ENCODE measurements around the gene SPRED3.
"Not testable (repeated sequence)": the region's sequence is repeated elsewhere in the genome, so short reads cannot be mapped to it uniquely, and the experiment has no call there.

DNA sequence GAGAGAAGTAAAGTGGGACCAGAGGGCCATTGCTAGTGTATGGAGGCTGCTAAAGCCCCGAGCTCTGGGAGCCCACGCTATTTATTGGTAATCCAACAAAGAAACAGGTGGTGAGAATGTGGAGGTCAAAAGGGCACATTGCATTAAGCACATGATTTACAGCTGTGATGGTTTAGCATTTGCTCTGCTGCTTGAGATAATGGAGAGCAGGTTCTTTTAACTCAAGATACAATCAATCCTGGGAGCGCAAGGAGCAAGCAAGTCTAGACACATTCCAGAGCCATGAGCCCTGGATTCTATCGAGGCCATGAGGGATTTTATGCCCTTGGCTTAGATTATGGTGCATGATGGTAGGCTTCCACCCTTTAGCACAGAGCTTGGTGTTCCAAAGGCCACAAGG lies 49.5 kb upstream of the SPRED3 start:
- TF ChIP-seq, protein P1, sequence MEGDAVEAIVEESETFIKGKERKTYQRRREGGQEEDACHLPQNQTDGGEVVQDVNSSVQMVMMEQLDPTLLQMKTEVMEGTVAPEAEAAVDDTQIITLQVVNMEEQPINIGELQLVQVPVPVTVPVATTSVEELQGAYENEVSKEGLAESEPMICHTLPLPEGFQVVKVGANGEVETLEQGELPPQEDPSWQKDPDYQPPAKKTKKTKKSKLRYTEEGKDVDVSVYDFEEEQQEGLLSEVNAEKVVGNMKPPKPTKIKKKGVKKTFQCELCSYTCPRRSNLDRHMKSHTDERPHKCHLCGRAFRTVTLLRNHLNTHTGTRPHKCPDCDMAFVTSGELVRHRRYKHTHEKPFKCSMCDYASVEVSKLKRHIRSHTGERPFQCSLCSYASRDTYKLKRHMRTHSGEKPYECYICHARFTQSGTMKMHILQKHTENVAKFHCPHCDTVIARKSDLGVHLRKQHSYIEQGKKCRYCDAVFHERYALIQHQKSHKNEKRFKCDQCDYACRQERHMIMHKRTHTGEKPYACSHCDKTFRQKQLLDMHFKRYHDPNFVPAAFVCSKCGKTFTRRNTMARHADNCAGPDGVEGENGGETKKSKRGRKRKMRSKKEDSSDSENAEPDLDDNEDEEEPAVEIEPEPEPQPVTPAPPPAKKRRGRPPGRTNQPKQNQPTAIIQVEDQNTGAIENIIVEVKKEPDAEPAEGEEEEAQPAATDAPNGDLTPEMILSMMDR (IDR thresholded peaks at IDR 0.05; ENCODE audit: poor library complexity) = not testable (repeated sequence)
- not testable (repeated sequence) for TF ChIP-seq EZH2 (IDR thresholded peaks at IDR 0.05; ENCODE audit: borderline replicate concordance); EZH2phosphoT487 (IDR thresholded peaks at IDR 0.05; ENCODE audit: low read depth, severe bottlenecking, unreplicated experiment)

Measured in hepatocyte (in vitro differentiated cells).